GM19043 (cell line): ENCODE measurements around the gene SMAD3.
"Not testable (repeated sequence)": the region's sequence is repeated elsewhere in the genome, so short reads cannot be mapped to it uniquely, and the experiment has no call there.

ENCODE experiments used
- ATAC-seq: cut with Tn5 transposase; IDR thresholded peaks from one replicate; pipeline ENCODE4 v1.9.1; 2021; ENCODE audit warnings: low read depth; ENCODE audit not compliant: unreplicated experiment

SMAD3 gene

DNA sequence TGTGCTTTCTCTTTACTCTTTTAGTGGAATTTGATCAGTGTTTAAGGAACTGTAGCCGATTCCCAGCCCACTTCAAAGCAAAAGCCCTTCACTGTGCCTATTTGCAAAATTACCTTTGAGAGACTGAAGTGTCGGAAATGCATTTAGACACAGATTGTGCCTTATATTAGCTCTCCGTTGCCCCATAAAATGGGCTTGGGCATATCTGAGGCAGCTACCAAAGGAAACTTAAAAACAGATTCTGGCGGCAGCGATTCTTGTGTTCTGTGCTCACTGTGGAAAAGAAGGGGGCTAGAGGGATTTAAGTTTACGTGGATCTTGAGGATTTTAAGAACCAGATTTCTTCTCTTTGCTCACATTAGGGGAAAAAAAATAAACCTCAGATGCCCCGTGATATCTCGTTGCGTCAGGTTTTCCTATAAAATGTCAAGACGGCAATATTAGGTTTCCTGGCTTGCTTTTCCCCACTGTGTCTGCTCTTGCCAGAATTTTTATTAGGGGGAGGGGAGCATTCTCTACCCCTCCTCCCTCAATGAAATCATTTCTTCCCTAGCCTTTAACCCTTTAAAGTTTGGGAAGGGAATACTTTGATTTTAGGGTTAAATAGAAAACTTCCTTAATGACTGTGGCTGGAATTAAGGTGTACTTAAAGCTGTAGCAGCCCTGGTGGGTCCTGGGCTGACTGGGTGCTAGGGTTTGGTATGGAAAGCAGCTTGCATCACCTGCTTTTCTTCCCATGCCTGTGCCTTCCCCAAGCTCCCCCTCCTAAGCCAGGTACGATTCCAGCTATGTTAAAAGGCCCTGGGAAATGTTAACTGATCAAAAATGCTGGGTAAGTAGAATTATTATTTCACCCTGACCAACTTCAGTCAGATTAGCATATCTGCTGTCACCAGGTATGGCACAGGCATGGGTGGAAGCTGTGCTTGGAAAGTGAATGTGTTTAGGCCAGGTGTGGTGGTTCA is 73.8 kb downstream of the SMAD3 start:
- no peak for ATAC-seq

DNA sequence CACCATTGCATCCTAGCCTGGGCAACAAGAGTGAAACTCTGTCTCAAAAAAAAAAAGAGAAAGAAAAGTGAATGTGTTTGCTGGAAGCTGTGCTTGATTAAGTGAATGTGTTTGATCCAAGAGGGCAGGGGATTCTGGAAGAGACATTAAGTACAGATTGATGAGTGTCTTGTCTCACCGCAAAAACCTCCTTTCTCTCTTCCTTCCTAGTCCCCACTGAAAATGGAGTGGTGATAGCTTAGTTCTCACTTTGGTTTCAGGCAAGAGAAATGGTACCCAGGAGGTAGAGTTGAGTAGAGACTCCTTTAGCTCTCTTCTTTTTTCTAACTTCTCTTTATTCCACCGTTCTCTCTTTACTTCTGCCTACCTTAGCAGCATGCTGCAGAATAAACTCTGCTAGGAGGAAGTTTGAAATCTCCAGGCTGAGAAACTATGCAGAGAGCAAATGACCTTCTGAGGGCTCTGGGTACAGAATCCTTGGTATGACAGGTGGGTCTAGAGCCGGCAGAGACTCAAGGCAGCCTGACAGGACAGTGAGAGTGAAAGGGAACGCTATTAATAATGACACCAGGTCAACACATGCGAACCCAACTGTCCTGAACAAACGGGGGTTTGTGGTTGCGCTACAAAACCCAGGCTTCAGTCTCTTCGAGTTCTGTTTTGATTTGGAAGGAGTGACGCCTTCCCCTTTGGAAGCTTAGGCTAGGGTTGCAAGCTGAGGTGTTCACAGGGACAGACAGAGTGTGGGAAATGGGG is 74.9 kb downstream of the SMAD3 start:
- ATAC-seq, result peak; percentile 66

- ATAC-seq, result no peak
Measured at GRCh38 chr15:67142092-67142766, 76.8 kb downstream of the SMAD3 start.

DNA sequence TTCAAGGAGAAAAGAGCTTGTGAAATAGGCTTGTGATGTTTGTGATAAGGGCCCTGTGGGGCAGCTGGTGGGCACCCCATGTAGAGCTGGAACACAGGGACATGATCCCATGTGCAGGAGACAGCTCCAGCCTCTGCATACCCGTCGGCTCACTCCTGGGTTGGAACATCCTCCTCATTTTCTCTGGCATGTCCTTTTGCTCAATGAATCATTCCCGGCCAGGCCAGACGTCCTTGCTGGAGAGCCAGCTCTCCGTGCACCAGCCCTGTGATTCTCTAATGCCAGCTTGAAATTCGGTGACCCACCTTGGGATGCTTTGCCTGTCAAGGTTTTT is 77.3 kb downstream of the SMAD3 start:
- no peak for ATAC-seq

DNA sequence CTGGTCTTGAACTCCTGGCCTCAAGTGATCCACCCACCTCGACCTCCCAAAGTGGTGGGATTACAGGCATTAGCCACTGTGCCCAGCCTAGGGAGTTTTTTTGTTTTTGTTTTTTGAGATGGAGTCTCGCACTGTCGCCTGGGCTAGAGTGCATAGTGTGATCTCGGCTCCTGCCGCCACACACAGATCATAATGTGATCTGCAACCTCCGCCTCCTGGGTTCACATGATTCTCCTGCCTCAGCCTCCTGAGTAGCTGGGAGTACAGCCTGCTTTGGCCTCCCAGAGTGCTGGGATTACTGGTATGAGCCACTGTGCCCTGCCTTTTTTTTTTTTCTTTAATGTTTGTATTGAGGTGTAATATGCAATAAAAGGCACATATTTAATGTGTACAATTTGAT is 78.2 kb downstream of the SMAD3 start:
- ATAC-seq, result no peak

DNA sequence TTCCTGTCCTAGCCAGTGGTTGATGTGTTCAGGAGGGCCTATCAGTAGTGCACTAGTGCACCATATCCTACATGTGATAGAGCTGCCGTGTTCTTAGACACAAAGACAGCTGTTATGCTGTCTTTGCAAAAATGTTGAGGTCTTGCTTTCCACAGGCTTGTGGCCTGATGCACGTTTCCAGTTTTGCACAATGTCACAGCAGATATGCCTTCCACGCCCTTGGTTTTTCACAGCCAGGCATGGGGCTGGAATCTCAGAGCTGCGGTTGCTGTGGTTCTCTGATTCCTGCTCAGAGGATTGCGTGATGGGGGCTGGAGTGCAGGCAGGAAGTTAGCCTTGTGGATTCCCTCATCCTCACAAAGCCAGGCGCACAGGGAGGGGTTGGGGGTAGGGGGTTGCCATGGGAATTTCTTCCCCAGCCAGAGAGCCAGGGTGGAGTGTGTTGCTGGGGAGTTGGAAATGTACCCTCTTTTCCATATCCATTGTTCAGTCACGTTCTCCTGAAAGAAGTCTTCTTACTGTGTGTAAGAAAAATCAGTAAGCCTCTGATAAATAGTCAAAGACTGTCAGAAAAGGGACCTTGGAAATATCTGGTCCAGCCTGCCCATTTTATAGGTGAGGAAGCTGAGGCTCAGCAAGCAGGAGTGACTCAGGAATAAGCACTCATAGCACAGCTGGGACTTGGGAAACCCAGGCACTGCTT is 79.4 kb downstream of the SMAD3 start:
- ATAC-seq, result no peak

DNA sequence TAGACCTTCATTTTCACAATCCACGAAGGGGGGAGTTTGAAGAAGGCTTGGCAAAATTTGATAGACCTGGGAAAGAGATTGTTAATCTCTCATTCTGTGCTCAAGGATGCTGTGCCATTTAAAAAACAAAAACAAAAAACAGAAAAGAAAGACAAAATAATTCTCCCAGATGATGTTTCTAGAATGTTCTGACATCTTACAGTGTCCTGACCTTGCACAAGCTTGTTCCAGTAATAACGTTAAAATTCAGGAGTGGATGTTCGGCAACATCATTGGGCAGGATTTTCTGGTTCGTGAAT is 79.9 kb downstream of the SMAD3 start:
- no peak for ATAC-seq

DNA sequence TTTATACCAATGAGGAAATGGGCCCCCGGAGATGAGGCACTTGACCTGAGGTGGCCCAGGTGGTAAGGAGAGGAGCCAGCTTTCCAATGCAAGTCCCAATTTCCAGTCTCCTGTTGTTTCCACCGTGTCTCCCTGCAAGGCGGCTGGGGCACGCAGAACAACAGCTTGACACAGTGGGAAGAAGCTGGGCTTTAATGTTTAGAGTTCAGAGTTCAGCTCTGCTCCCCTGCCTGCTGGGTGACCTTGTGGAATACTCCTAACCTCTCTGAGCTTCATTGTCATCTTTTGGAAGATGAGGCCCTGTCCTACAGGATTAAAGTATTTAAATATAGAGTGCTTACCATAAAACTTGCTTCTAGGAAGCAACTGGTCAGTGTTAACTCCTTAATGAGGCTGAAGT is 80.3 kb downstream of the SMAD3 start:
- no peak for ATAC-seq

DNA sequence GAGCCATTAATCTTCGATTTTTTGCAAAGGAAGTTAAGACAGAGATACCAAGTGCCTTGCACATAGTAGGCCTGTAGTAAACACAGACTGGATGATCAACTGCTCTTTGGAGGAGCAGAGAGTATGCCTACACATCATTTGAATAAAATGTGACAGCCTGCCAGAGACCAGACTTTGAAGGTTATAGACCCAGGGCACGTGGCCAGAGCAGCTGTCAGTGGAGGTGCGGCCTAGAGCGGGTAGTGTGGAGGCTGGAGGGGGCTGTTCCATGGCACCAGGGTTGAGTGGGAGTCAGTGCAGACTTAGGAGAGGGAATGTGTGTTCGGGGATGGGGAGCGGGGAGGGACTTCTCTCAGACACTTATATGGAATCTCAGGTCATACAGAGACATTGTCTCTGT is 80.8 kb downstream of the SMAD3 start:
- ATAC-seq, result no peak

GRCh38 chr15:67146875-67147381 is 81.5 kb downstream of the SMAD3 start:
- ATAC-seq, result no peak

DNA sequence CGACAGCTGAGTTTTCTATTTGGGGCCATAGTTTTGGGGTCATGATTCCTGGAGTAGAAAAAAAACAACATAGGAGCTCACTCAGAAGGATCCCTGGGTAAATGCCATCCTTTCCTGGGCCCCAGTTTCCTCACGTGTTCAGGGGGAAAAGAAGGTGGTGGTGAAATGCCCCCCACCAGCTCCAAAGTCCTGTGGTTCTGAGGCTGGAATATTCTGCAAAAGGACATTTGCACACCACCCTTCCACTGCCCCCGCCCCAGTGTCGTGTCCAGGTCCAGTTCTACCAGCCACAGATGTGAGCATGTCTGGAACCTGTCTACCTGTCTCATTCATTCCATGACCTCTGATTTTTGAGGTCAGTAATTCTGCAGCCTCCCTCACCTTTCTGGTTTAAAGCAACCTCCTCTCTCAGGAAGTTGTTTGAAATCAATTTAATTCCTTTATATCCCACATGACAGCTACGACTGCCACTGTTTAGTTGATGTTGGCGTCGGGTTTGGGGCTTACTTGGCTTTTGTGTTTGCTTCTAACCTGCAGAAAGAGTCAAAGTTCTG is 82.1 kb downstream of the SMAD3 start:
- ATAC-seq, result no peak

DNA sequence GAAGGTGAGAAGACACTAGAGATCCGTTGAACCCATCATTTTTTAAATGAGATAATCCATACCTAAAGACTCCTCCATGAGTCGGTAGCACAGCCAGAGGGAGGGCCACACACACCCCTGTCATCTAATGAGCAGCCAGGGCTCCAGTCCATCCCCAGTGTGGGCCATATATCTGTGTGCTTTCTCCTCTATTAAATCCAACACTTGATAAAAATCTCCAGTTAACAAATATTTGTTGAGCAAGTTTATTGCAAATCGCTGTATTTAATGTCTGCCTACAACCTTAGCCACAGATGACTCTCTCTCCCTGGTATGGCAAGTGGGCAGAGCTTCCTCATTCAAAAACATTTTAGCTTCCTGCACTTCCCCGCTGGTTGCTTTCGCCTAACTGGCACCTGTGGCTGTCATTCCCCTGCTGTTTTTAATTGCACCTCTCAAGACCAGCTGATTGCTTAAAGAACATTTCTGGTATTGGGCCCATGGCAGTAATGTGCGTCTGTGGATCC is 82.8 kb downstream of the SMAD3 start:
- ATAC-seq, result no peak

DNA sequence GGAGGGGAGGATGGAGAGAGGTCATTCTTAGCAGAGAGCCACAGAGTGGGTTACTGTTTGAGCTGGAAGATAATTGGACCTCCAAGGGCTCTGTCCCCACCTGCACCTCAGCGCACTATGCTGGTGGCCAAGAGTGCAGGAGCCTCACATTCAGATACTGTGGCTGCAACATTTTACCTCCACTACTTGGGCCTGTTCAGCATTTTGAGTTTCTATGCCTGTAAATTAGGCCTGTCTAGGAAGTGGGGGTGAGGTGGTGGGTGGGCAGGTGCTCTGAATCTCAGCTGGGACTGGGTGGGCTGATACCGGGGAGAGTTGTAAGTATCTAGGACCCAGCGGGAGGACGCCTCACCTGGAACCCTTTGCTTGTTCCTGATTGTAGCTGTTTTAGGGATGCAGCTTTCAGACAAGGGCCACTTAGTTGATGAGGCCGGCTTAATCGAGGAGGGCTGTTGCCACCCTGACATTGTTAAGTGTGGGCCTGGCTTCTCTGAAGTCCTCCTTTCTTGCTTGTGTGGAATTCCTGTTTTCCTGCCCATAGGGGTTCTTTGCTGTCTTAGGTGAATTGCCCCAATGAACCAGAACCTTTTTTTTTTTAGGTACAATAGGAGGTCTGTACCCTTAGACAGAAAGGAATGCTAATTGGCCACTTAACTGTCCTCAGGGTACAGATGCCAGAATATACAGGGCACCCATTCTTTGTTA is 83.8 kb downstream of the SMAD3 start:
- no peak for ATAC-seq

DNA sequence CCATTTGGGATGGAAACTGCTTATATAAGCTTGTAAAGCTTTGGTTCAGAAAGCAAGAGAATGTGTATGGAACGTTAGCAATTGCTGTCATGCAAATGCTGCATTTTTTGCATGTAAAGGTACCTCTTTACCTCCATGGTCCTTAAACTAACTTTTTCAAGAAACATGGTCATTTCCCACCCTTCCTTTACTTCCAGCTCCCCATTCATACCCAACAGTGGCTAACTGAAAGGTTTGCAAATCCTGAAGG is 84.3 kb downstream of the SMAD3 start:
- ATAC-seq, result no peak

GRCh38 chr15:67150023-67150860 is 84.8 kb downstream of the SMAD3 start:
- ATAC-seq, result no peak

- ATAC-seq, result no peak
Measured at GRCh38 chr15:67152429-67152828, 87.0 kb downstream of the SMAD3 start.

DNA sequence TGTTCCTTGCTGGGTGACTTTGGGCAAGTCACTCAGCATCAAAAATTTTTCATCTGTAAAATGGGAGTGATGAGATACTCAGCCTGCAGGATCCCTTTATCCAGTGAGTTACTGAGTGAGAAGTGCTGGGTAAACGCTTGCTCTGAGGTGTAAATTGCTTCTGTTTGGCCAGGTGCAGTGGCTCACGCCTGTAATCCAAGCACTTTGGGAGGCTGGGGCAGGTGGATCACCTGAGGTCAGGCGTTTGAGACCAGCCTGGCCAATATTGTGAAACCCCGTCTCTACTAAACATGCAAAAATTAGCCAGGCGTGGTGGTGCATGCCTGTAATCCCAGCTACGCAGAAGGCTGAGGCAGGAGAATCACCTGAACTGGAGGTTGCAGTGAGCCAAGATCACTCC is 87.6 kb downstream of the SMAD3 start:
- not testable (repeated sequence) for ATAC-seq

DNA sequence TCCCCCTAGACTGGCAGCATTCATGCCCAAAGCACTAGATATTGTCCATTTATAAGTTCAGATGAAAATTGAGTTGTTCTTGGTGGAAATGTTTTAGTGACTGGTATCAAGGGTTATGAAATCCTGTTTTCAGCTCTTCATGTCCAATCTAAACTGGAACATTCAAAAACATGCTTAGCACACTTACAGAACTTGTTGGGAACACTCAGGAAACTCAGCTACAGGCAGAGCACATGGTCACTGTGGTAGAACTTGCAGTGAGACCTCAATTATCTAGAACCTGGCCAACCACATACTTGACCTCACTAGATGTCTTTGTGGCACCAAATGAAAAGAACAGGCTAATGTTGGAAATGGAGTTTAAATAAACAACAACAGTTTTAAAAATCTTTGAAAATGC is 88.8 kb downstream of the SMAD3 start:
- no peak for ATAC-seq

GRCh38 chr15:67156426-67156825 is 91.0 kb downstream of the SMAD3 start:
- no peak for ATAC-seq
